Tibial nerve (tissue), 3 donors: ENCODE results near the gene CEP290.

Source experiments
- POLR2A ChIP-seq, 2 donors: fragments of 450-650 bp; IDR thresholded peaks; one replicate each; pipeline ENCODE4 v1.6.1; 2017; ENCODE audit warnings: antibody characterized with exemption in 2 of 2, mild to moderate bottlenecking in 2 of 2, moderate library complexity in 2 of 2
- TF ChIP-seq, protein P1 (sequence below), 5 experiments: fragments of 200-600 bp in 3 of 5; fragments of 450-650 bp in 2 of 5; sonication (generic) in 3 of 5; IDR thresholded peaks; one replicate each; pipeline ENCODE4 v1.5.1; 2016 to 2019; ENCODE audit warnings: antibody characterized with exemption in 5 of 5, mild to moderate bottlenecking in 3 of 5, moderate library complexity in 2 of 5

DNA sequence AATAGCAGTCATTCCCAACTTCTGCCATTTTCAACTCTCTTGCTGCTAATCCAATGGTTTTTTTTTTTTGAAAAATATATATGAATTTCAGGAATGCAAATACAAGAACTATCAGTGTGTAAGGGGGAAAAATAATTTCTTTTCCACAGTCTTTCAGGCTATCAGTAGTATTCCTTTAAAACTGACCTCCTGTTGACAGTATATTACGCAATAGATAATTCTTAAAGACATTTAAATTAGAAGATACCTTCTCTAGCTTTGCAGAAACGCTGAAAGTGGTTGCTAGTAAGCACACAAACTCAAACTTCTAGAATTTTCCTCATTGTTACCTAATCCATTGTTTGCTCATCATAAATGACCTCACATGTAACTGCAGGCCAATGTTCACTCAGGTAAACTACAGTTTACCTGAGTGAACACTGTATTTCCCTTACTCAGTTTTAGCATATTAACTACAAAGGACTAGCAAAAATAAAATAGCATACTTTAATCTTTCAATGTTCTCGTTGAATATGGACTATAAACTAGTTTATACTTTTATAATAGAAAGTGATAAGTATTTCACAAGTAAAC is 112.7 kb downstream of the CEP290 start, which contains the start of gene C12orf50:
- TF ChIP-seq, protein P1, sequence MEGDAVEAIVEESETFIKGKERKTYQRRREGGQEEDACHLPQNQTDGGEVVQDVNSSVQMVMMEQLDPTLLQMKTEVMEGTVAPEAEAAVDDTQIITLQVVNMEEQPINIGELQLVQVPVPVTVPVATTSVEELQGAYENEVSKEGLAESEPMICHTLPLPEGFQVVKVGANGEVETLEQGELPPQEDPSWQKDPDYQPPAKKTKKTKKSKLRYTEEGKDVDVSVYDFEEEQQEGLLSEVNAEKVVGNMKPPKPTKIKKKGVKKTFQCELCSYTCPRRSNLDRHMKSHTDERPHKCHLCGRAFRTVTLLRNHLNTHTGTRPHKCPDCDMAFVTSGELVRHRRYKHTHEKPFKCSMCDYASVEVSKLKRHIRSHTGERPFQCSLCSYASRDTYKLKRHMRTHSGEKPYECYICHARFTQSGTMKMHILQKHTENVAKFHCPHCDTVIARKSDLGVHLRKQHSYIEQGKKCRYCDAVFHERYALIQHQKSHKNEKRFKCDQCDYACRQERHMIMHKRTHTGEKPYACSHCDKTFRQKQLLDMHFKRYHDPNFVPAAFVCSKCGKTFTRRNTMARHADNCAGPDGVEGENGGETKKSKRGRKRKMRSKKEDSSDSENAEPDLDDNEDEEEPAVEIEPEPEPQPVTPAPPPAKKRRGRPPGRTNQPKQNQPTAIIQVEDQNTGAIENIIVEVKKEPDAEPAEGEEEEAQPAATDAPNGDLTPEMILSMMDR (IDR thresholded peaks at IDR 0.05), result no peak
- no peak for TF ChIP-seq POLR2A (IDR thresholded peaks at IDR 0.05)
